ENCODE data around the gene RAB27A.

The RAB27A gene

GRCh38 chr15:55183679-55184078, 105.9 kb downstream of the RAB27A start:
- Histone ChIP-seq H3K9ac (no peak overlapping the region), H3K27ac (no peak overlapping the region), H3K27me3 (ENCODE audit: control insufficient read depth, insufficient read depth, low read length) (no peaks in the 10 kb centered on the region), H3K4me3 (ENCODE audit: low read depth, low read length) (no peak overlapping the region), H3K4me2 (ENCODE audit: low read length) (no peak overlapping the region), H2AFZ (no peak overlapping the region), H3K36me3 (ENCODE audit: control insufficient read depth, insufficient read depth, low read length) (no peaks in the 10 kb centered on the region), H3K9me3 (ENCODE audit: control insufficient read depth, low read length) (no peaks in the 10 kb centered on the region), H3K4me1 (no peaks in the 10 kb centered on the region), H3K79me2 (no peaks in the 10 kb centered on the region)
- no peak for TF ChIP-seq CTCF (IDR thresholded peaks at IDR 0.05)

- Histone ChIP-seq H3K4me3 (ENCODE audit: low read depth, low read length) (no peak overlapping the region), H3K79me2 (no peaks in the 10 kb centered on the region)
- TF ChIP-seq CTCF (IDR thresholded peaks at IDR 0.05): no peak
Observed at GRCh38 chr15:55179141-55179540, 110.5 kb downstream of the RAB27A start.

GRCh38 chr15:55170361-55170760, 119.3 kb downstream of the RAB27A start:
- Histone ChIP-seq H2AFZ (no peak overlapping the region), H3K27me3 (ENCODE audit: control insufficient read depth, insufficient read depth, low read length) (no peaks in the 10 kb centered on the region), H3K4me1 (no peaks in the 10 kb centered on the region), H3K9me3 (ENCODE audit: control insufficient read depth, low read length) (no peaks in the 10 kb centered on the region), H3K27ac (no peak overlapping the region), H3K36me3 (ENCODE audit: control insufficient read depth, insufficient read depth, low read length) (no peaks in the 10 kb centered on the region), H3K79me2 (no peaks in the 10 kb centered on the region), H3K4me3 (ENCODE audit: low read depth, low read length) (no peak overlapping the region), H3K4me2 (ENCODE audit: low read length) (no peak overlapping the region), H3K9ac (no peak overlapping the region)
- no peak for TF ChIP-seq CTCF (IDR thresholded peaks at IDR 0.05)

More at GRCh38 chr15:55179141-55179540, 110.5 kb downstream of the RAB27A start:
- Histone ChIP-seq H3K4me2 (ENCODE audit: low read length) (no peak overlapping the region), H3K4me1 (no peaks in the 10 kb centered on the region), H3K27me3 (ENCODE audit: control insufficient read depth, insufficient read depth, low read length) (no peaks in the 10 kb centered on the region), H2AFZ (no peak overlapping the region), H3K9me3 (ENCODE audit: control insufficient read depth, low read length) (no peaks in the 10 kb centered on the region), H3K27ac (no peak overlapping the region), H3K9ac (no peak overlapping the region), H3K36me3 (ENCODE audit: control insufficient read depth, insufficient read depth, low read length) (no peaks in the 10 kb centered on the region)

- Histone ChIP-seq H3K9me3 (ENCODE audit: control insufficient read depth, low read length) (no peaks in the 10 kb centered on the region), H3K27ac (no peak overlapping the region), H3K79me2 (no peaks in the 10 kb centered on the region), H3K36me3 (ENCODE audit: control insufficient read depth, insufficient read depth, low read length) (no peaks in the 10 kb centered on the region), H3K4me2 (ENCODE audit: low read length) (no peak overlapping the region), H3K4me1 (no peaks in the 10 kb centered on the region), H2AFZ (no peak overlapping the region), H3K9ac (no peak overlapping the region), H3K27me3 (ENCODE audit: control insufficient read depth, insufficient read depth, low read length) (no peaks in the 10 kb centered on the region), H3K4me3 (ENCODE audit: low read depth, low read length) (no peak overlapping the region)
- no peak for TF ChIP-seq CTCF (IDR thresholded peaks at IDR 0.05)
Observed at GRCh38 chr15:55168350-55168974, 121.2 kb downstream of the RAB27A start.

- Histone ChIP-seq H3K79me2 (no peaks in the 10 kb centered on the region), H3K9ac (no peak overlapping the region), H3K4me3 (ENCODE audit: low read depth, low read length) (no peak overlapping the region), H2AFZ (no peak overlapping the region), H3K4me2 (ENCODE audit: low read length) (no peak overlapping the region), H3K36me3 (ENCODE audit: control insufficient read depth, insufficient read depth, low read length) (no peaks in the 10 kb centered on the region), H3K4me1 (no peaks in the 10 kb centered on the region), H3K9me3 (ENCODE audit: control insufficient read depth, low read length) (peaks cover 3% of the 10 kb centered on the region), H3K27me3 (ENCODE audit: control insufficient read depth, insufficient read depth, low read length) (no peaks in the 10 kb centered on the region), H3K27ac (no peak overlapping the region)
- TF ChIP-seq CTCF (IDR thresholded peaks at IDR 0.05): no peak
Observed at GRCh38 chr15:55164284-55164683, 125.3 kb downstream of the RAB27A start.
